Gastroesophageal sphincter (tissue), 4 donors: ENCODE data around the gene GNB1. TPM values are rescaled to one million over a fixed set of nuclear protein-coding genes. Genes with fewer than 3 reads are reported as not detected.

Experiments
- ATAC-seq: fragments of 150-250 bp; one replicate; pipeline ENCODE4 v1.9.1; 2016; ENCODE audit warnings: mild to moderate bottlenecking, moderate library complexity
- H3K27ac ChIP-seq, 4 donors: fragments of 200-600 bp; sonication (generic) in 3 of 4; 1 replicate in 3 of 4; 2 replicates in 1 of 4; pipeline ENCODE4 v1.5.1; 2016 to 2019
- H3K27me3 ChIP-seq: fragments of 200-600 bp; sonication (generic); one replicate; pipeline ENCODE4 v1.5.1; 2019
- H3K36me3 ChIP-seq, 2 donors: fragments of 200-600 bp; sonication (generic); one replicate each; pipeline ENCODE4 v1.5.1; 2019; ENCODE audit warnings: control low read depth in 1 of 2
- H3K4me1 ChIP-seq, 3 donors: fragments of 200-600 bp; sonication (generic); 1 replicate in 2 of 3; 2 replicates in 1 of 3; pipeline ENCODE4 v1.5.1; 2016 to 2019; ENCODE audit warnings: control low read depth in 2 of 3
- H3K4me3 ChIP-seq, 2 donors: fragments of 200-600 bp; sonication (generic); one replicate each; pipeline ENCODE4 v1.5.1; 2019; ENCODE audit warnings: mild to moderate bottlenecking in 1 of 2, moderate library complexity in 1 of 2
- H3K9me3 ChIP-seq, 3 donors: fragments of 200-600 bp; sonication (generic); one replicate each; pipeline ENCODE4 v1.5.1; 2017 to 2019; ENCODE audit warnings: control low read depth in 2 of 3
- CTCF ChIP-seq, 4 experiments: fragments of 200-600 bp in 2 of 4; fragments of 450-650 bp in 2 of 4; sonication (generic) in 1 of 4; IDR thresholded peaks; one replicate each; pipeline ENCODE4 v1.5.1; 2017 to 2019; ENCODE audit warnings: antibody characterized with exemption in 4 of 4, mild to moderate bottlenecking in 2 of 4, moderate library complexity in 2 of 4
- EP300 ChIP-seq: sonication (generic); formaldehyde crosslinking; IDR thresholded peaks from one replicate; pipeline ENCODE4 v1.6.1; 2017; ENCODE audit warnings: antibody characterized with exemption, mild to moderate bottlenecking
- POLR2A ChIP-seq, 2 donors: fragments of 450-650 bp; IDR thresholded peaks; one replicate each; pipeline ENCODE4 v1.6.1; 2017; ENCODE audit warnings: antibody characterized with exemption in 2 of 2, mild to moderate bottlenecking in 2 of 2, moderate library complexity in 1 of 2
- POLR2AphosphoS5 ChIP-seq: sonication (generic); formaldehyde crosslinking; IDR thresholded peaks from one replicate; pipeline ENCODE4 v1.6.1; 2017; ENCODE audit warnings: antibody characterized with exemption
- WGBS, 2 donors: methylation state at CpG; one replicate each; pipeline ENCODE4 v1.1.5; 2018; ENCODE audit warnings: low coverage in 1 of 2; 5-methylcytosine and 5-hydroxymethylcytosine counted together
- total RNA-seq, 4 donors: library from RNA; depleted of rRNA; stranded (reverse); fragments of >200 nt; gene quantifications; one replicate each; pipeline ENCODE4 v1.1.0, GENCODE V29; 2016

The GNB1 gene
- total RNA-seq, result 100 to 1,000 TPM; 129 to 175 (median 136) TPM

GRCh38 chr1:1890506-1891348 lies at the start of gene GNB1:
Gene GNB1, minus strand, starts transcription at chr1:1891087. Its CDS starts 65,634 bp downstream, at chr1:1825453.
- H3K4me1 ChIP-seq, result peaks cover 0 to 80% (median 38%) of the 10 kb centered on the region in 3 donors
- peaks cover 12% of the 10 kb centered on the region for H3K27me3 ChIP-seq
- no CpG with 5 or more reads among the region's 137 CpGs for WGBS, 2 donors
- peak; percentile 92 for ATAC-seq
- peak in 2 of 4 experiments; percentile 11 to 34 for TF ChIP-seq CTCF (IDR thresholded peaks at IDR 0.05)
- peak; percentile 72 for TF ChIP-seq POLR2AphosphoS5
- peak; percentile 70 to 80 for TF ChIP-seq POLR2A (IDR thresholded peaks at IDR 0.05)
- no peak for TF ChIP-seq EP300
- peak within 1 kb of the TSS; percentile 78 to 98 (median 96) for H3K27ac ChIP-seq
- H3K9me3 ChIP-seq, result no peaks in the 10 kb centered on the region
- peak within 1 kb of the TSS; percentile 65 to 98 for H3K4me3 ChIP-seq
- H3K36me3 ChIP-seq, result no peaks in the 10 kb centered on the region

GRCh38 chr1:1940123-1940425 lies 49.2 kb upstream of the GNB1 start:
- 60% methylated on average over 1 of the region's 12 CpGs; no CpG with 5 or more reads in 1 of the 2 donors for WGBS, 2 donors
- Histone ChIP-seq H3K36me3 (no peaks in the 10 kb centered on the region), H3K4me3 (no peak overlapping the region), H3K4me1 (peaks cover 0 to 9% (median 6%) of the 10 kb centered on the region in 3 donors), H3K27ac (no peak overlapping the region), H3K27me3 (peaks cover 77% of the 10 kb centered on the region), H3K9me3 (no peaks in the 10 kb centered on the region)
- ATAC-seq, result no peak
- TF ChIP-seq EP300 (no peak), POLR2A (IDR thresholded peaks at IDR 0.05) (no peak), CTCF (IDR thresholded peaks at IDR 0.05) (no peak), POLR2AphosphoS5 (no peak)

- TF ChIP-seq POLR2AphosphoS5 (no peak), CTCF (IDR thresholded peaks at IDR 0.05) (no peak), POLR2A (IDR thresholded peaks at IDR 0.05) (no peak), EP300 (no peak)
- ATAC-seq, result no peak
- Histone ChIP-seq H3K36me3 (no peaks in the 10 kb centered on the region), H3K27ac (no peak overlapping the region), H3K4me1 (peaks cover 0 to 9% (median 6%) of the 10 kb centered on the region in 3 donors), H3K4me3 (no peak overlapping the region), H3K27me3 (peaks cover 75% of the 10 kb centered on the region), H3K9me3 (no peaks in the 10 kb centered on the region)
- 83% methylated on average over 4 to 5 of the region's 28 CpGs for WGBS, 2 donors
Observed at GRCh38 chr1:1939296-1940122, 48.6 kb upstream of the GNB1 start.

- H3K36me3 ChIP-seq, result no peaks in the 10 kb centered on the region
- ATAC-seq, result no peak
- WGBS, 2 donors, result 85 to 87% methylated on average over 5 to 13 of the region's 24 CpGs
- TF ChIP-seq CTCF (IDR thresholded peaks at IDR 0.05) (no peak), POLR2AphosphoS5 (no peak), EP300 (no peak), POLR2A (IDR thresholded peaks at IDR 0.05) (no peak)
- no peaks in the 10 kb centered on the region for H3K9me3 ChIP-seq
- H3K4me3 ChIP-seq, result no peak overlapping the region
- no peak overlapping the region for H3K27ac ChIP-seq
- peaks cover 68% of the 10 kb centered on the region for H3K27me3 ChIP-seq
- H3K4me1 ChIP-seq, result peaks cover 0 to 2% (median under 1%) of the 10 kb centered on the region in 3 donors
Observed at GRCh38 chr1:1938613-1939295, 47.9 kb upstream of the GNB1 start.
